Measurements from ENCODE around the gene ASPSCR1. TPM values are rescaled to one million over a fixed set of nuclear protein-coding genes. Genes with fewer than 3 reads are reported as not detected.
A peak's percentile ranks its signal among the peaks of the same experiment; 100 is the strongest.

Gene ASPSCR1
- total and polyA plus RNA-seq, 2 of the 13 experiments (the other 11 are each of a cell fraction or from before 2014, with no cell fraction given) = 274 to 314 TPM

DNA sequence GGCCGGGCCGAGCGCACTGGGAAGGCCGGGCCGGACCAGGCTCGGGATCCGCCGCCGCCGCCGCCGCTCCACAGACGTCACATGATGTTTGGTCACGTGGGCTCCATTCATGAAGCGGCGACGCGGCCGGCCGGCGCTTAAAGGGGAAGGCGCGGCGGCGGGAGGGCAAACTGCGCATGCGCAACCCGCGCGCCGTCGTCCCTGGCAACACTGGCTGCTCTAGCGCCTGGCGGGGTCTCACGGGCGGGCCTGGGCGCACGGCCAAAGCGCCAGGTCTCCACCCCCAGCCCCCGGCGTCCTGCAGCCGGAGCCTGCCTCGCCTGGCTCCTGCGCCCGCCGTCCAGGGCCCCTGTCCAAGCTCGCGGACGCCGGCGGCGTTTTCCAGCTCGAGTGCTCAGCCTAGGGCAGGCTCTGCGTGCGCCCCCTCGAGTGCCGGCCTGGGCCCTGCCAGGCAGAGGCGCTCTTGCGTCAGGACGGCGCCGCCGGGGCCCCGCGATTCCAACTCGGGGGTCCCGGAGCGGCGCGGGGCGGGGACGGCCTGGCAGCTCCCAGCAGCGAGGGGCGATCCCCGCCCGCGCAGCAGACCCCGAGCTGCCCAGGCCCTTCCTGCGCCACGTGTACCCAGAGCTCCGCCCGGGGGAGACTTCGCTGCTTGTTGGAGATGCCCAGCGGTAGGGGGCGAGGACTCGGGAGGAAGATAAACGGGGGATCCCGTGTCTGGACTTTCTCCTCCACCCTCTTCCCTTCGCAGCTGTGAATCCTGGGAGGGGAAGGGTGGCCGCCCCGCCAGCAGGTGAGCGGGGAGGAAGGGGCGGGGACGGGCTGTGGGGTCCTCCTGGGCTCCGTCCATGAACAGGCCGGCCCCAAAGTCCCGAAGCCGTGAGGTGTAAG is 49.5 kb upstream of the ASPSCR1 start, which contains the start of gene MAFG (continued):
- TF ChIP-seq, protein P1, sequence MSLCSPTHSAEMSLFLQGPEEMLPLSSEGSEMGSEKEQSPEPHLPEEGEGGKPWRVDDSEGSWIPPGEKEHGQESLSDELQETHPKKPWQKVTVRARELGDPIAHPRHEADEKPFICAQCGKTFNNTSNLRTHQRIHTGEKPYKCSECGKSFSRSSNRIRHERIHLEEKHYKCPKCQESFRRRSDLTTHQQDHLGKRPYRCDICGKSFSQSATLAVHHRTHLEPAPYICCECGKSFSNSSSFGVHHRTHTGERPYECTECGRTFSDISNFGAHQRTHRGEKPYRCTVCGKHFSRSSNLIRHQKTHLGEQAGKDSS (CRISPR knock-in tag; IDR thresholded peaks at IDR 0.05; ENCODE audit: borderline replicate concordance, low read depth) = peak; percentile 89
- TF ChIP-seq REXO4 (CRISPR knock-in tag; IDR thresholded peaks at IDR 0.05; ENCODE audit: borderline replicate concordance) = no peak
- no peak for TF ChIP-seq ZNF570 (CRISPR knock-in tag; IDR thresholded peaks at IDR 0.05; ENCODE audit: borderline replicate concordance)
- TF ChIP-seq TEAD2 (CRISPR knock-in tag; IDR thresholded peaks at IDR 0.05) = 0 out of 2 replicates have a peak, but pooled peaks have one; percentile 59
- TF ChIP-seq DR1 (CRISPR knock-in tag; IDR thresholded peaks at IDR 0.05) = peak; percentile 76; the same call in 1 of the 2 replicates
- no peak for TF ChIP-seq FOSL1 (CRISPR knock-in tag; IDR thresholded peaks at IDR 0.05; ENCODE audit: borderline replicate concordance)
- TF ChIP-seq ZFAT (CRISPR knock-in tag; conservative IDR thresholded peaks at IDR 0.05) = no peak
- TF ChIP-seq ZNF781 (CRISPR knock-in tag; IDR thresholded peaks at IDR 0.05; ENCODE audit: borderline replicate concordance, not compliant biosample characterization) = no peak
- TF ChIP-seq ZNF383 (CRISPR knock-in tag; IDR thresholded peaks at IDR 0.05; ENCODE audit: borderline replicate concordance) = peak; percentile 89; the same call in 1 of the 2 replicates
- TF ChIP-seq SNRNP70 (IDR thresholded peaks at IDR 0.05; ENCODE audit: low read depth, low read length) = no peak
- no peak for TF ChIP-seq FOXJ3 (CRISPR knock-in tag; IDR thresholded peaks at IDR 0.05; ENCODE audit: borderline replicate concordance)
- TF ChIP-seq, protein P2, sequence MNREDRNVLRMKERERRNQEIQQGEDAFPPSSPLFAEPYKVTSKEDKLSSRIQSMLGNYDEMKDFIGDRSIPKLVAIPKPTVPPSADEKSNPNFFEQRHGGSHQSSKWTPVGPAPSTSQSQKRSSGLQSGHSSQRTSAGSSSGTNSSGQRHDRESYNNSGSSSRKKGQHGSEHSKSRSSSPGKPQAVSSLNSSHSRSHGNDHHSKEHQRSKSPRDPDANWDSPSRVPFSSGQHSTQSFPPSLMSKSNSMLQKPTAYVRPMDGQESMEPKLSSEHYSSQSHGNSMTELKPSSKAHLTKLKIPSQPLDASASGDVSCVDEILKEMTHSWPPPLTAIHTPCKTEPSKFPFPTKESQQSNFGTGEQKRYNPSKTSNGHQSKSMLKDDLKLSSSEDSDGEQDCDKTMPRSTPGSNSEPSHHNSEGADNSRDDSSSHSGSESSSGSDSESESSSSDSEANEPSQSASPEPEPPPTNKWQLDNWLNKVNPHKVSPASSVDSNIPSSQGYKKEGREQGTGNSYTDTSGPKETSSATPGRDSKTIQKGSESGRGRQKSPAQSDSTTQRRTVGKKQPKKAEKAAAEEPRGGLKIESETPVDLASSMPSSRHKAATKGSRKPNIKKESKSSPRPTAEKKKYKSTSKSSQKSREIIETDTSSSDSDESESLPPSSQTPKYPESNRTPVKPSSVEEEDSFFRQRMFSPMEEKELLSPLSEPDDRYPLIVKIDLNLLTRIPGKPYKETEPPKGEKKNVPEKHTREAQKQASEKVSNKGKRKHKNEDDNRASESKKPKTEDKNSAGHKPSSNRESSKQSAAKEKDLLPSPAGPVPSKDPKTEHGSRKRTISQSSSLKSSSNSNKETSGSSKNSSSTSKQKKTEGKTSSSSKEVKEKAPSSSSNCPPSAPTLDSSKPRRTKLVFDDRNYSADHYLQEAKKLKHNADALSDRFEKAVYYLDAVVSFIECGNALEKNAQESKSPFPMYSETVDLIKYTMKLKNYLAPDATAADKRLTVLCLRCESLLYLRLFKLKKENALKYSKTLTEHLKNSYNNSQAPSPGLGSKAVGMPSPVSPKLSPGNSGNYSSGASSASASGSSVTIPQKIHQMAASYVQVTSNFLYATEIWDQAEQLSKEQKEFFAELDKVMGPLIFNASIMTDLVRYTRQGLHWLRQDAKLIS (CRISPR knock-in tag; IDR thresholded peaks at IDR 0.05) = 0 out of 2 replicates have a peak, but pooled peaks have one; percentile 34
- TF ChIP-seq HES4 (CRISPR knock-in tag; IDR thresholded peaks at IDR 0.05; ENCODE audit: borderline replicate concordance) = no peak; the same call in 1 of the 2 replicates
- TF ChIP-seq FOXP1 (IDR thresholded peaks at IDR 0.05) = no peak
- TF ChIP-seq FOXP1 (CRISPR knock-in tag; IDR thresholded peaks at IDR 0.05) = no peak
- peak; percentile 48 for TF ChIP-seq TAF1 (CRISPR knock-in tag; IDR thresholded peaks at IDR 0.05)
- TF ChIP-seq SCMH1 (CRISPR knock-in tag; IDR thresholded peaks at IDR 0.05; ENCODE audit: borderline replicate concordance) = no peak
- TF ChIP-seq SP140L (CRISPR knock-in tag; IDR thresholded peaks at IDR 0.05; ENCODE audit: borderline replicate concordance) = peak; percentile 68; the same call in 1 of the 2 replicates
- no peak; the same call in 1 of the 2 replicates for TF ChIP-seq GPN1 (CRISPR knock-in tag; IDR thresholded peaks at IDR 0.05; ENCODE audit: borderline replicate concordance)
- peak; percentile 19 for TF ChIP-seq XRCC5 (optimal IDR thresholded peaks at IDR 0.05; ENCODE audit: low read length)
- TF ChIP-seq MAFK (conservative IDR thresholded peaks at IDR 0.05 in 1 of 2, IDR thresholded peaks at IDR 0.05 in 1 of 2; ENCODE audit: low read length in 2 of 2) = no peak
- TF ChIP-seq ZFP41 (CRISPR knock-in tag; IDR thresholded peaks at IDR 0.05; ENCODE audit: borderline replicate concordance) = no peak
- TF ChIP-seq ZNF780A (CRISPR knock-in tag; IDR thresholded peaks at IDR 0.05) = no peak; the same call in 1 of the 2 replicates
- TF ChIP-seq NCOA1 (CRISPR knock-in tag; IDR thresholded peaks at IDR 0.05) = 0 out of 2 replicates have a peak, but pooled peaks have one; percentile 13
- TF ChIP-seq MEIS1 (CRISPR knock-in tag; IDR thresholded peaks at IDR 0.05; ENCODE audit: borderline replicate concordance) = peak; percentile 69; the same call in 1 of the 2 replicates
- no peak for TF ChIP-seq PLRG1 (conservative IDR thresholded peaks at IDR 0.05)
- no peak for TF ChIP-seq ZNF672 (CRISPR knock-in tag; IDR thresholded peaks at IDR 0.05)
